UCSD-AML1 (cell line): ENCODE data around the gene B9D2.

ENCODE experiments used
- DNase-seq: peaks from one replicate; lab custom pipeline; 2025; ENCODE audit not compliant: unreplicated experiment; lab: John Stamatoyannopoulos, UW

B9D2 gene

GRCh38 chr19:41311613-41312012, 52.3 kb downstream of the B9D2 start:
- DNase-seq, result no peak

GRCh38 chr19:41311072-41311471, 52.9 kb downstream of the B9D2 start:
- DNase-seq, result no peak

- peak; percentile 89 for DNase-seq
Measured at GRCh38 chr19:41310033-41310831, 53.7 kb downstream of the B9D2 start, which contains the start of gene CCDC97. Gene CCDC97, plus strand, starts transcription at chr19:41310172. Its CDS starts 139 bp downstream, at chr19:41310311.

- no peak for DNase-seq
Measured at GRCh38 chr19:41309180-41310032, 54.5 kb downstream of the B9D2 start.

- DNase-seq, result peak; percentile 92
Measured at GRCh38 chr19:41308450-41309179, 55.3 kb downstream of the B9D2 start.

- no peak for DNase-seq
Measured at GRCh38 chr19:41307954-41308449, 55.9 kb downstream of the B9D2 start.

- DNase-seq, result no peak
Measured at GRCh38 chr19:41307090-41307875, 56.7 kb downstream of the B9D2 start.

GRCh38 chr19:41305927-41306793, 57.8 kb downstream of the B9D2 start:
- DNase-seq, result no peak

- DNase-seq, result no peak
Measured at GRCh38 chr19:41304706-41305483, 59.1 kb downstream of the B9D2 start.
